GM12878 (cell line): ENCODE results near the gene SLC6A9.

Experiments
- CEBPB ChIP-seq, 2 experiments: fragments of 150-350 bp in 1 of 2; IDR thresholded peaks; 2 replicates each; pipeline ENCODE4 v1.6.1; 2012 to 2014; ENCODE audit warnings: low read depth in 2 of 2, low read length in 2 of 2, borderline replicate concordance in 1 of 2, inconsistent platforms in 1 of 2
- JUND ChIP-seq: IDR thresholded peaks from 2 replicates; pipeline ENCODE4 v1.6.1; 2012; ENCODE audit warnings: low read depth, mild to moderate bottlenecking, low read length, improper control_type of control experiment, moderate library complexity
- TF ChIP-seq, protein P1 (sequence below): fragments of 450-650 bp; IDR thresholded peaks from 2 replicates; pipeline ENCODE4 v1.6.1; 2017; ENCODE audit warnings: borderline replicate concordance
- TF ChIP-seq, protein P2 (sequence below): IDR thresholded peaks from 2 replicates; pipeline ENCODE4 v1.6.1; 2011; ENCODE audit warnings: low read depth, low read length, improper control_type of control experiment, borderline replicate concordance
- TF ChIP-seq, protein P3 (sequence below), 3 experiments: IDR thresholded peaks in 2 of 3; conservative IDR thresholded peaks in 1 of 3; 2 replicates each; pipeline ENCODE4 v1.5.1; 2011; ENCODE audit warnings: low read depth in 3 of 3, low read length in 3 of 3, mild to moderate bottlenecking in 3 of 3, control low read depth in 2 of 3, moderate library complexity in 2 of 3, inconsistent platforms in 1 of 3, mixed read lengths in 1 of 3; ENCODE audit not compliant: control insufficient read depth in 2 of 3, insufficient read depth in 1 of 3; ENCODE audit errors: extremely low read depth in 1 of 3

DNA sequence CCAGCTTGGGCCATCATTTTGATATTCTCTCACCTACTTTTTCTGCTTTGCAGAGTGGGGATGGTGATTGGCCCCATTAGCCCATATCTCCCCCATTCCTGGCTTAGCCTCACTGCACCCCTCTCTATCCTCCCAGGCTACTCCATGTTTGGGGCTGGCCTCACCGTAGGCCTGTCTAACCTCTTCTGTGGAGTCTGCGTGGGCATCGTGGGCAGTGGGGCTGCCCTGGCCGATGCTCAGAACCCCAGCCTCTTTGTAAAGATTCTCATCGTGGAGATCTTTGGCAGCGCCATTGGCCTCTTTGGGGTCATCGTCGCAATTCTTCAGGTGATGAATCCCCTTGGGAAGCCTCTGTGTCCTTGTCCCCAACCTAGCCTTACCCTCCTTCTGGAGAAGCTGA is 54.4 kb downstream of the SLC6A9 start:
- TF ChIP-seq CEBPB (IDR thresholded peaks at IDR 0.05; ENCODE audit: borderline replicate concordance in 1 of 2, low read depth in 2 of 2, low read length in 2 of 2) (no peak), JUND (no peak)
- TF ChIP-seq, protein P1, sequence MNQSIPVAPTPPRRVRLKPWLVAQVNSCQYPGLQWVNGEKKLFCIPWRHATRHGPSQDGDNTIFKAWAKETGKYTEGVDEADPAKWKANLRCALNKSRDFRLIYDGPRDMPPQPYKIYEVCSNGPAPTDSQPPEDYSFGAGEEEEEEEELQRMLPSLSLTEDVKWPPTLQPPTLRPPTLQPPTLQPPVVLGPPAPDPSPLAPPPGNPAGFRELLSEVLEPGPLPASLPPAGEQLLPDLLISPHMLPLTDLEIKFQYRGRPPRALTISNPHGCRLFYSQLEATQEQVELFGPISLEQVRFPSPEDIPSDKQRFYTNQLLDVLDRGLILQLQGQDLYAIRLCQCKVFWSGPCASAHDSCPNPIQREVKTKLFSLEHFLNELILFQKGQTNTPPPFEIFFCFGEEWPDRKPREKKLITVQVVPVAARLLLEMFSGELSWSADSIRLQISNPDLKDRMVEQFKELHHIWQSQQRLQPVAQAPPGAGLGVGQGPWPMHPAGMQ: no peak
- TF ChIP-seq, protein P2, sequence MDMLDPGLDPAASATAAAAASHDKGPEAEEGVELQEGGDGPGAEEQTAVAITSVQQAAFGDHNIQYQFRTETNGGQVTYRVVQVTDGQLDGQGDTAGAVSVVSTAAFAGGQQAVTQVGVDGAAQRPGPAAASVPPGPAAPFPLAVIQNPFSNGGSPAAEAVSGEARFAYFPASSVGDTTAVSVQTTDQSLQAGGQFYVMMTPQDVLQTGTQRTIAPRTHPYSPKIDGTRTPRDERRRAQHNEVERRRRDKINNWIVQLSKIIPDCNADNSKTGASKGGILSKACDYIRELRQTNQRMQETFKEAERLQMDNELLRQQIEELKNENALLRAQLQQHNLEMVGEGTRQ: no peak
- TF ChIP-seq, protein P3, sequence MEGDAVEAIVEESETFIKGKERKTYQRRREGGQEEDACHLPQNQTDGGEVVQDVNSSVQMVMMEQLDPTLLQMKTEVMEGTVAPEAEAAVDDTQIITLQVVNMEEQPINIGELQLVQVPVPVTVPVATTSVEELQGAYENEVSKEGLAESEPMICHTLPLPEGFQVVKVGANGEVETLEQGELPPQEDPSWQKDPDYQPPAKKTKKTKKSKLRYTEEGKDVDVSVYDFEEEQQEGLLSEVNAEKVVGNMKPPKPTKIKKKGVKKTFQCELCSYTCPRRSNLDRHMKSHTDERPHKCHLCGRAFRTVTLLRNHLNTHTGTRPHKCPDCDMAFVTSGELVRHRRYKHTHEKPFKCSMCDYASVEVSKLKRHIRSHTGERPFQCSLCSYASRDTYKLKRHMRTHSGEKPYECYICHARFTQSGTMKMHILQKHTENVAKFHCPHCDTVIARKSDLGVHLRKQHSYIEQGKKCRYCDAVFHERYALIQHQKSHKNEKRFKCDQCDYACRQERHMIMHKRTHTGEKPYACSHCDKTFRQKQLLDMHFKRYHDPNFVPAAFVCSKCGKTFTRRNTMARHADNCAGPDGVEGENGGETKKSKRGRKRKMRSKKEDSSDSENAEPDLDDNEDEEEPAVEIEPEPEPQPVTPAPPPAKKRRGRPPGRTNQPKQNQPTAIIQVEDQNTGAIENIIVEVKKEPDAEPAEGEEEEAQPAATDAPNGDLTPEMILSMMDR (IDR thresholded peaks at IDR 0.05 in 2 of 3, conservative IDR thresholded peaks at IDR 0.05 in 1 of 3; ENCODE audit: control insufficient read depth in 2 of 3, extremely low read depth in 1 of 3, insufficient read depth in 1 of 3, low read depth in 3 of 3, low read length in 3 of 3): no peak
